ENCODE measurements around the gene PRKG1.

DNA sequence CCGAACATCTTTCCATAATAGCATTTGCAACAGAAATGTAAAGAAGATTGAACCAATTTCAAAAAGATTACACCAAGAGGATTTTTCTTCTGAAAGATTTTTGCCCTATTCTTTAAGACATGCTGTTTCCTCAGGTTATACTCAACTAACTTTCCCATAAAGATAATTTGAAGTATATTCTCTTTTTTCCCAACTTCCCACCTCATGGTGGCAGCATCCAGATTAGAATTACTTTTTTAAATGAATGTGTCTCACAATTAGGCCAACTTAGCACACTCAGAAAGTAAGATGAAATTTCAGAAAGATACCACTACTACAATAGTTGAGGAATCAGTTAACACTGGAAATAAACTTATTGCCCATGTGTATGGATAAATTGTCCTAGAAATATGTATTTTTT, 803.3 kb downstream of the PRKG1 start:
- no peak for TF ChIP-seq TAF1 (IDR thresholded peaks at IDR 0.05; ENCODE audit: low read depth)
- TF ChIP-seq, protein P1, sequence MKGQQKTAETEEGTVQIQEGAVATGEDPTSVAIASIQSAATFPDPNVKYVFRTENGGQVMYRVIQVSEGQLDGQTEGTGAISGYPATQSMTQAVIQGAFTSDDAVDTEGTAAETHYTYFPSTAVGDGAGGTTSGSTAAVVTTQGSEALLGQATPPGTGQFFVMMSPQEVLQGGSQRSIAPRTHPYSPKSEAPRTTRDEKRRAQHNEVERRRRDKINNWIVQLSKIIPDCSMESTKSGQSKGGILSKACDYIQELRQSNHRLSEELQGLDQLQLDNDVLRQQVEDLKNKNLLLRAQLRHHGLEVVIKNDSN (IDR thresholded peaks at IDR 0.05) = no peak
- TF ChIP-seq, protein P2, sequence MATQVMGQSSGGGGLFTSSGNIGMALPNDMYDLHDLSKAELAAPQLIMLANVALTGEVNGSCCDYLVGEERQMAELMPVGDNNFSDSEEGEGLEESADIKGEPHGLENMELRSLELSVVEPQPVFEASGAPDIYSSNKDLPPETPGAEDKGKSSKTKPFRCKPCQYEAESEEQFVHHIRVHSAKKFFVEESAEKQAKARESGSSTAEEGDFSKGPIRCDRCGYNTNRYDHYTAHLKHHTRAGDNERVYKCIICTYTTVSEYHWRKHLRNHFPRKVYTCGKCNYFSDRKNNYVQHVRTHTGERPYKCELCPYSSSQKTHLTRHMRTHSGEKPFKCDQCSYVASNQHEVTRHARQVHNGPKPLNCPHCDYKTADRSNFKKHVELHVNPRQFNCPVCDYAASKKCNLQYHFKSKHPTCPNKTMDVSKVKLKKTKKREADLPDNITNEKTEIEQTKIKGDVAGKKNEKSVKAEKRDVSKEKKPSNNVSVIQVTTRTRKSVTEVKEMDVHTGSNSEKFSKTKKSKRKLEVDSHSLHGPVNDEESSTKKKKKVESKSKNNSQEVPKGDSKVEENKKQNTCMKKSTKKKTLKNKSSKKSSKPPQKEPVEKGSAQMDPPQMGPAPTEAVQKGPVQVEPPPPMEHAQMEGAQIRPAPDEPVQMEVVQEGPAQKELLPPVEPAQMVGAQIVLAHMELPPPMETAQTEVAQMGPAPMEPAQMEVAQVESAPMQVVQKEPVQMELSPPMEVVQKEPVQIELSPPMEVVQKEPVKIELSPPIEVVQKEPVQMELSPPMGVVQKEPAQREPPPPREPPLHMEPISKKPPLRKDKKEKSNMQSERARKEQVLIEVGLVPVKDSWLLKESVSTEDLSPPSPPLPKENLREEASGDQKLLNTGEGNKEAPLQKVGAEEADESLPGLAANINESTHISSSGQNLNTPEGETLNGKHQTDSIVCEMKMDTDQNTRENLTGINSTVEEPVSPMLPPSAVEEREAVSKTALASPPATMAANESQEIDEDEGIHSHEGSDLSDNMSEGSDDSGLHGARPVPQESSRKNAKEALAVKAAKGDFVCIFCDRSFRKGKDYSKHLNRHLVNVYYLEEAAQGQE (IDR thresholded peaks at IDR 0.05; ENCODE audit: low read depth) = no peak
- TF ChIP-seq EP300 (IDR thresholded peaks at IDR 0.05; ENCODE audit: borderline replicate concordance) = no peak
- TF ChIP-seq YY1 (IDR thresholded peaks at IDR 0.05; ENCODE audit: low read depth) = no peak
- no peak for TF ChIP-seq RAD21 (IDR thresholded peaks at IDR 0.05; ENCODE audit: low read depth)
- TF ChIP-seq CREB1 (IDR thresholded peaks at IDR 0.05; ENCODE audit: low read depth) = no peak
- TF ChIP-seq NFIC (IDR thresholded peaks at IDR 0.05) = no peak
- TF ChIP-seq, protein P3, sequence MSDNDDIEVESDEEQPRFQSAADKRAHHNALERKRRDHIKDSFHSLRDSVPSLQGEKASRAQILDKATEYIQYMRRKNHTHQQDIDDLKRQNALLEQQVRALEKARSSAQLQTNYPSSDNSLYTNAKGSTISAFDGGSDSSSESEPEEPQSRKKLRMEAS (IDR thresholded peaks at IDR 0.05) = no peak
- TF ChIP-seq FOXM1 (IDR thresholded peaks at IDR 0.05; ENCODE audit: borderline replicate concordance, low read depth) = no peak
- no peak for TF ChIP-seq ZBTB7A (IDR thresholded peaks at IDR 0.05; ENCODE audit: low read depth)
- TF ChIP-seq TCF12 (IDR thresholded peaks at IDR 0.05; ENCODE audit: low read depth) = no peak

Data from Ishikawa (cell line).